Measurements from ENCODE around the gene METTL23.
"Not testable (repeated sequence)": the region's sequence is repeated elsewhere in the genome, so short reads cannot be mapped to it uniquely, and the experiment has no call there.

METTL23 gene

DNA sequence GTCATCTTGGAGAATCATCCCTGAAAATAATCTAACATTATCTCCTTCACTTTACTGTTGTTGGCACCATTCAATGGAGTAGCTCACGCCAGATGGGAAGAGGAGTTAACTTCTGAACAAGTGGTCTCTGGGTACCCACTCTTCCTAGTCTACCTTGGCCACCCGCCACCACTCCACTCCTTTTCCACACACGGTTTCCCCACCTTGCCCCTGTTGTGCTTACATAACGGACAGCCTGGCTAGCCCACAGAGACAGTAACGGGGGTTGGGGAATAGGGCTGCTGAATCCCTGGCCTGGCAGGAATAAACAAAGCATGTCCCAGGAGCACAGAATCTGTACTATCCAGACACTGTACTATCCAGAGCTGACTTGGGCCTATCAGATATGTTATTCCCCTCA, 12.3 kb upstream of the METTL23 start:
- no peak for DNase-seq

GRCh38 chr17:76714822-76715495, 11.7 kb upstream of the METTL23 start:
- no peak for DNase-seq

DNA sequence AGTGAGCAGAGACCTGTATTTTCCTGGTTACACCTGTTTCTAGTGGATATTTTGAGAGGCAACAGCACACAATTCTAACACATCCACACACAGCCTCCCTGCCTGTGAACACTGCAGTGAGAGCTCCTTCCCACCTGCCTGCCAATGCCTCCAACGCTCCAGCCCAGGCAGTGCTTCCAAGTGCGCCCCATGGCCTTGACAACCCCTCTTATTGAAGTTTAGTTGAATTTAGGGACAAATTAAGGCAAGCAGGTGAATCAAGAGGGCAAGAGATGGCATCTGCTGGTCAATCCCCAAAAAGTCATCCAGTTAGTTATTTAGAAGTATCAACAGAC, 11.2 kb upstream of the METTL23 start:
- no peak for DNase-seq

DNA sequence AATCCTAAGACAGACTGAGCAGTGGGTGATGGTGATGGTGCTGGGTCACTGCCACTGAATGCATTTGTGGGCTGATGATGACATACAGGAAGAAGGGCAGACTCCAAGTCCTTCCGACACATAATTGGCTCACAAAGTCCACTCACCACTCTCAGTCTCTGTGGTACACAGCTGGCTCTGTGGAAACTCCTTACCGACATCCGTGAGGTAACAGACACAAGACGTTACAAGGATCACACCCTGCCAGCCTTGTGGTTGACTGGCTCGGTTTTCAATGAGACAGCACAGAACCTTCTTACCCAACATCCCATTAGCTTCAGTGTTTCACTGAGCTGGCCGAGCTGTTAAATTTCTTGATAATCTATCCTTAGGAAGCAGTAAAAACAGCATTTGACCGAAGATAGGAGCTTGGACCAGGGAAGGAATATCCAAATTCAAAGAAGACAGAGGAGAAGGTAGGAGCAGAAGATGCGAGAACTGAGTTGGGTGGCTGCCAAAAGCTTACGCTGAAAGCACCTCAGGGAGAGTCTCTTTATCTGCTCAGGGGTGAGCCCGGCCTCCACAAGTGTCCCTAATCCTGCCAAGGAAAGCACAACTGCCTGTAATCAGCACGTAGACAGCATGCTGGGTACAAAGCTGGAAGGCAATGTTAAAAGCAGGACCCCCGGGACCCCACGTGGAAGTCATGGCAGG, 10.3 kb upstream of the METTL23 start:
- peak; percentile 52 for DNase-seq

GRCh38 chr17:76716839-76717215, 9.8 kb upstream of the METTL23 start:
- no peak for DNase-seq

DNA sequence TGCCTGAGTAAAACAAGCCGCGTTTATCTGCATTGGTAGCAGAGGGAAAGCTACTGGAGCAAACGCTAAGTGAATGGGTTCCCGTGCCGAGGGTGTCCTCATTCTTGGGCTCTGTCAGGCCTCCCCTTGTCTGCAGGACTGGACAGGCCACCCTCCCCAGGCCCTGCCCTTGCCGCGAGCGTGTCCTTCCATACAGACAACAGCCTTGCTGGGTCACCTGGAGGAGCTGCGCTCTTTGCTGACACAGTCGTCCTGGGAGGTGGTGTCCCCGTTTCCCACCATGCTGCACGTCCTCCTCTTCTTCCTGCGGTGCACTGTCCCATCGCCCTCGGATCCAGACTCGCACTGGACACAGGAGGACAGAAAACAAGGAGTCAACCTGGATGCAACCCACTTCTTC, 8.1 kb upstream of the METTL23 start:
- DNase-seq = no peak

- no peak for DNase-seq
Measured at GRCh38 chr17:76720211-76720610, 6.4 kb upstream of the METTL23 start.

DNA sequence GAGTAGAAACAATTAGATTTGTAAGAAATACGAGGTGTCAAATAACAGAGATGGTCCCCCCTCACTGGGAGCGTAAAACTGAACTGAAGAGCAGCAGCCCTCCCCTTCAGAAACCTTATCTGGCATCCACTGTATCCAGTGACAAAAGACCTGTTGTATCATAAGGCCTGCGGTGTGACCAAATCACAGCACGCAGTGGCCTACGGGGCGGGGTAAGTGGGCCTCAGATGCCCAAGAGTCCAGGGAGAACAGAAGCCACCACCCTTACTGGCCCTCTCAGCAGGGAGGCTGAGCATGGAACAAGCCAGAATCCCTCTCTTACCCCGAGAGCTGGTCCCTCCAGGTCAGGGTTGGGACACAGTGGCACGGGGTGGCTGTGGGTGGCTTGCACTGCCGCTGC, 5.7 kb upstream of the METTL23 start:
- no peak for DNase-seq

- no peak for DNase-seq
Measured at GRCh38 chr17:76721463-76721862, 5.2 kb upstream of the METTL23 start.

DNA sequence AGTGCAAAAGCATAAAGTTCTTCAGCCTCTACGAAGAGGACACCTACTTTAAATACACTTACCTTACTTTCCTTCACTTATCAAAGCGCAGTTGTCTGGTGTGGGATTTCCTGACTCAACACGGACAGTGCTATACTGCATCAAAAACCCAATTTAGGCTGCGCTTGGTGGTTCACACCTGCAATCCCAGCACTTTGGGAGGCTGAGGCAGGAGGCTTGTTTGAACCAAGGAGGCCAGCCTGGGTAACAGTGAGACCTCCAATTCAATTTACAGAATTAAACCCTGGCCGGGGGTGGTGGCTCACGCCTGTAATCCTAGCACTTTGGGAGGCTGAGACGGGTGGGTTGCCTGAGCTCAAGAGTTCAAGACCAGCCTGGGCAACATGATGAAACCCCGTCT, 4.4 kb upstream of the METTL23 start:
- no peak for DNase-seq

- DNase-seq = not testable (repeated sequence)
Measured at GRCh38 chr17:76722977-76723376, 3.7 kb upstream of the METTL23 start.

- DNase-seq = no peak
Measured at GRCh38 chr17:76723812-76724211, 2.8 kb upstream of the METTL23 start.

GRCh38 chr17:76725580-76726230, 934 bp upstream of the METTL23 start:
- no peak for DNase-seq

DNA sequence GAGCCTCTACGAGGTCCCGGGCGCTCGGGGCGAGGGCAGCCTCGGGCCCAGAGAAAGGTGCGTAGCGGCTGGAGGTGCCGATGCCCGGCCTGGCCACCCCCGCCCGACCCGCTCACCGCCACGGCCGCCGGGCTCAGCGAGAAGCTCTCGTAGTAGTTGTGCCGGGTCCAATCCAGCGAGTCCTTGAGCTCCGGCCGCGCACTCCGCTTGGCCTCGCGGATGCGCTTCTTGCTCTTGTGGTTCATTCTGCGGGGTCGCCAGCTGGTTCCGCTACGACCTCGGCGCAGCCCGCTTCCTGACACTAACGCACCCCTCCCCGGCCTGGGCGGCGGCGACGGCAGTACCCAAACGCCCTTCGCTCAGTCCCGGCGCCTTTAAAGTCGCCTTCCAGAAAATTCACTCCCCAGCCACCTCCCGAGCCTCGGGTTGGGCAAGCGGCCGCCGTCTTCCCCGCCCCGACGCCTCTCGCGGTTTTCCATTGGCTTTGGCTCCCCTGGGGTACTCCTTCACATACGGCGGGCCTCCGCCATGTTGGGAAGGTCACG, 336 bp upstream of the METTL23 start, which contains the start of gene JMJD6:
Gene JMJD6, minus strand, starts transcription at position 376 of the 545 bp plus-strand sequence. Its CDS starts 131 bp downstream, at position 245.
- DNase-seq = peak; percentile 82

- no peak for DNase-seq
Measured at GRCh38 chr17:76727745-76728456, 1.3 kb downstream of the METTL23 start.

DNA sequence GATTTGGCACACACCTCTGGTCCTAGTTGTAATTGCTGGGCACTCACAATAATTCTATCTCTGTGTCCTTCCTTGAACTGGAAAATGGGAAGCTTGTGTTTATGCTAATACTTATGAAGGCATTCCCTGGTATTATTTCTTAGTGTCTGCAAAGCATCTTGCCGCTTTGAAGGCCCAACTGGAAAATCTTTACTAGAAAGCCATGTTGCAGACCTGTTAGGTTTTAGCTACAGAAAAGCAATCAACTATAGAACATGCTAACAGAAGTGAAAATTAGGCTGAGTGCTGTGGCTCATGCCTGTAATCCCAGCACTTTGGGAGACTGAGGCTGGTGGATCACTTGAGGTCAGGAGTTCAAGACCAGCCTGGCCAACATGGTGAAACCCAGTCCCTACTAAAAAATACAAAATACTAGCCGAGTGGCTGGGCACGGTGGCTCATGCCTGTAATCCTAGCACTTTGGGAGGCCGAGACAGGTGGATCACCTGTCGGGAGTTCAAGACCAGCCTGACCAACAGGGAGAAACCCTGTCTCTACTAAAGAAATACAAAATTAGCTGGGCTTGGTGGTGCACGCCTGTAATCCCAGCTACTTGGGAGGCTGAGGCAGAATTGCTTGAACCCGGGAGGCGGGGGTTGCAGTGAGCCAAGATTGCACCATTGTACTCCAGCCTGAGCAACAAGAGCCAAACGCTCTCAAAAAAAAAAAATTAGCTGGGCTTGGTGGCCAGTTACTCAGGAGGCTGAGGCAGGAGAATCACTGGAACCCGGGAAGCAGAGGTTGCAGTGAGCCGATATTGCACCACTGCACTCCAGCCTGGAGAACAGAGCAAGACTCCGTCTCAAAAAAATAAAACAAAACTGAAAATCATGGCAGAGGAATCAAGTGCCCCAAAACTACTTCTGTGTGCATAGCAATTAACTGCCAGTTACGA, 5.4 kb downstream of the METTL23 start:
- not testable (repeated sequence) for DNase-seq

DNA sequence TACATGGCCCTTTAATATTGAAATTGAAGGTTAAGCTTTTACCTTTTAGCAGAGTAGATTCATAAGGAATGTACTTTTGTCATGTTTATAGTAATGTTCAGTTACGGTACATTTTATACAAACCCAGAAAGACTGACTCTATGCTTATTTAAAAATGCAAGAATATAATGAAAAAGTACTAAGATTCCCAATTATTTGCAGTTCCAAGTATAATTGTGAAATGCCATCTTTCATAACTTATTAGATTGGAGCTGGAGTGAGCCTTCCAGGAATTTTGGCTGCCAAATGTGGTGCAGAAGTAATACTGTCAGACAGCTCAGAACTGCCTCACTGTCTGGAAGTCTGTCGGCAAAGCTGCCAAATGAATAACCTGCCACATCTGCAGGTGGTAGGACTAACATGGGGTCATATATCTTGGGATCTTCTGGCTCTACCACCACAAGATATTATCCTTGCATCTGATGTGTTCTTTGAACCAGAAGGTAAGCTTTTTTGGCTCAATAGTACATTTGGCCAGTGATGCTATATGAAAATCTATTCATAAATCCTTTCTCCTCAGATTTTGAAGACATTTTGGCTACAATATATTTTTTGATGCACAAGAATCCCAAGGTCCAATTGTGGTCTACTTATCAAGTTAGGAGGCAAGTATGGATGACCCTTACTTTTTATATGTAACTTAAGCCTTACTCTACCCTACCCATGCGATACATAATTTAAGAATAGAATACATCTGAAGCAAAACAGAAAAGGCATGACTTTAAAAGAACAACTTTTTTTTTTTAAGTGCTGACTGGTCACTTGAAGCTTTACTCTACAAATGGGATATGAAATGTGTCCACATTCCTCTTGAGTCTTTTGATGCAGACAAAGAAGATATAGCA, 6.3 kb downstream of the METTL23 start:
- DNase-seq = no peak

DNA sequence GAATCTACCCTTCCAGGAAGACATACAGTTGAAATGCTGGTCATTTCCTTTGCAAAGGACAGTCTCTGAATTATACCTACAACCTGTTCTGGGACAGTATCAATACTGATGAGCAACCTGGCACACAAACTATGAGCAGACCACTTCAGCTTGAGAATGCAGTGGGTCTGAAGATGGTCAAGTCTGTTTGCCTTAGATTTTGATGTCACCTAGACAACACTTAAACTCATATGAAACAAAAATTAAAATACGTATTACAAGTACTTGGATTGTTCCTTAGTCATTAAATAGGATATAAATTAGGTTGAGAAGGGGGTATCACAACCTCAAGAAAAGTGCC, 6.9 kb downstream of the METTL23 start:
- DNase-seq = no peak

GRCh38 chr17:76734080-76734840, 7.6 kb downstream of the METTL23 start:
- DNase-seq = no peak

- no peak for DNase-seq
Measured at GRCh38 chr17:76735006-76735405, 8.4 kb downstream of the METTL23 start.
